Measurements from ENCODE around the gene IDH3B. TPM values are rescaled to one million over a fixed set of nuclear protein-coding genes. Genes with fewer than 3 reads are reported as not detected.
A peak's percentile ranks its signal among the peaks of the same experiment; 100 is the strongest.

Gene IDH3B
- total and polyA plus RNA-seq, 2 donors (not counting 3 experiments of a cell fraction or from before 2014, with no cell fraction given), result 86.9 to 177 TPM

- H3K4me2 ChIP-seq (ENCODE audit: insufficient read depth, low read length), result no peak overlapping the region
- dilution Hi-C loops (cut with MboI; ENCODE audit: extremely low pct_ligation_motif_present, low sequenced_read_pairs) (no loop called here), intact Hi-C loops (cut with micrococcal nuclease) (no loop called here)
- H3K9ac ChIP-seq (replicated peaks; ENCODE audit: extremely low read depth, insufficient read depth, low read length), result no peak overlapping the region
- no TSS peak for BruUV-seq (replicated peaks)
- peaks cover 2% of the 10 kb centered on the region for H4K20me1 ChIP-seq (replicated peaks; ENCODE audit: control insufficient read depth, extremely low read depth, insufficient read depth, low read length)
- H2AFZ ChIP-seq (ENCODE audit: low read depth, low read length), result no peak overlapping the region
- TF ChIP-seq EZH2 (IDR thresholded peaks at IDR 0.05; ENCODE audit: borderline replicate concordance, low read depth, low read length, severe bottlenecking) (peak; percentile 82), POLR2A (IDR thresholded peaks at IDR 0.05; ENCODE audit: low read depth, low read length) (no peak)
- H3K4me1 ChIP-seq (ENCODE audit: control insufficient read depth, extremely low read depth, insufficient read depth, low read length), result peaks cover 4% of the 10 kb centered on the region
- H3K27me3 ChIP-seq (ENCODE audit: control insufficient read depth in 2 of 2, insufficient read depth in 2 of 2, low read length in 2 of 2), result peaks cover 40 to 57% of the 10 kb centered on the region in 2 experiments
- no peaks in the 10 kb centered on the region for H3K79me2 ChIP-seq (ENCODE audit: control insufficient read depth, insufficient read depth, low read length)
- H3K4me3 ChIP-seq (replicated peaks in 1 of 3; ENCODE audit: insufficient read depth in 1 of 3, low read depth in 1 of 3, low read length in 3 of 3), result no peak overlapping the region
- DNase-seq (ENCODE audit: low read depth, low spot score) (peak; percentile 19), FAIRE-seq (no peak)
- H3K36me3 ChIP-seq (ENCODE audit: control insufficient read depth in 2 of 2, extremely low read depth in 1 of 2, insufficient read depth in 2 of 2, low read length in 2 of 2), result no peaks in the 10 kb centered on the region
- POLR2A ChIA-PET, result no interaction called here
- no peaks in the 10 kb centered on the region for H3K9me1 ChIP-seq (replicated peaks; ENCODE audit: control insufficient read depth, extremely low read depth, insufficient read depth, low read length)
- H3K9me3 ChIP-seq (replicated peaks; ENCODE audit: control insufficient read depth, insufficient read depth, low read length), result no peaks in the 10 kb centered on the region
- no peak overlapping the region for H3K27ac ChIP-seq (ENCODE audit: insufficient read depth, low read depth, low read length)
- CTCF ChIA-PET, result interaction anchor here (2.4 kb wide), 1 partner anchor 50 kb away, joined by 9 read pairs; no protein-coding TSS in a partner anchor
These were observed 30.0 kb upstream of the IDH3B start for GRCh38 chr20:2694008-2694471.

GRCh38 chr20:2693286-2694007 is 29.4 kb upstream of the IDH3B start:
- ChIA-PET CTCF (interaction anchor here (0.7 to 2.4 kb wide), 4 partner anchors 19 to 60 kb away, joined by 4 to 9 read pairs (median 4); no protein-coding TSS in a partner anchor), POLR2A (no interaction called here)
- Histone ChIP-seq H3K4me3 (replicated peaks in 1 of 3; ENCODE audit: insufficient read depth in 1 of 3, low read depth in 1 of 3, low read length in 3 of 3) (peak overlapping the region in 1 of 3 experiments; percentile 39), H3K9ac (replicated peaks; ENCODE audit: extremely low read depth, insufficient read depth, low read length) (no peak overlapping the region), H4K20me1 (replicated peaks; ENCODE audit: control insufficient read depth, extremely low read depth, insufficient read depth, low read length) (peaks cover 2% of the 10 kb centered on the region), H3K9me1 (replicated peaks; ENCODE audit: control insufficient read depth, extremely low read depth, insufficient read depth, low read length) (no peaks in the 10 kb centered on the region), H3K79me2 (ENCODE audit: control insufficient read depth, insufficient read depth, low read length) (no peaks in the 10 kb centered on the region), H2AFZ (ENCODE audit: low read depth, low read length) (no peak overlapping the region), H3K9me3 (replicated peaks; ENCODE audit: control insufficient read depth, insufficient read depth, low read length) (no peaks in the 10 kb centered on the region), H3K27ac (ENCODE audit: insufficient read depth, low read depth, low read length) (no peak overlapping the region), H3K36me3 (ENCODE audit: control insufficient read depth in 2 of 2, extremely low read depth in 1 of 2, insufficient read depth in 2 of 2, low read length in 2 of 2) (no peaks in the 10 kb centered on the region), H3K4me1 (ENCODE audit: control insufficient read depth, extremely low read depth, insufficient read depth, low read length) (peaks cover 4% of the 10 kb centered on the region), H3K4me2 (ENCODE audit: insufficient read depth, low read length) (no peak overlapping the region), H3K27me3 (ENCODE audit: control insufficient read depth in 2 of 2, insufficient read depth in 2 of 2, low read length in 2 of 2) (peaks cover 39 to 57% of the 10 kb centered on the region in 2 experiments)
- TF ChIP-seq EZH2 (IDR thresholded peaks at IDR 0.05; ENCODE audit: borderline replicate concordance, low read depth, low read length, severe bottlenecking) (peak; percentile 92), FOS (IDR thresholded peaks at IDR 0.05; ENCODE audit: borderline replicate concordance, insufficient read depth, low read length) (no peak)
- no TSS peak for BruUV-seq (replicated peaks)
- intact Hi-C loops (cut with micrococcal nuclease), result no loop called here
- FAIRE-seq (no peak), DNase-seq (ENCODE audit: low read depth, low spot score) (peak; percentile 5)
- dilution Hi-C loops (cut with MboI; ENCODE audit: extremely low pct_ligation_motif_present, low sequenced_read_pairs), result no loop called here
